HG03039 (cell line): ENCODE measurements around the gene CXorf49.
"Not testable (repeated sequence)": the region's sequence is repeated elsewhere in the genome, so short reads cannot be mapped to it uniquely, and the experiment has no call there.

Experiments
- ATAC-seq: cut with Tn5 transposase; IDR thresholded peaks from one replicate; pipeline ENCODE4 v1.9.1; 2021; ENCODE audit warnings: mild to moderate bottlenecking, moderate library complexity; ENCODE audit not compliant: unreplicated experiment

The CXorf49 gene

GRCh38 chrX:71718185-71718584 is at the start of gene CXorf49:
TSS of gene CXorf49 (minus strand) at chrX:71718285. CDS start at chrX:71718151, 134 bp downstream.
- ATAC-seq, result not testable (repeated sequence)

GRCh38 chrX:71767134-71767533 is 49.0 kb upstream of the CXorf49 start:
- ATAC-seq, result not testable (repeated sequence)

GRCh38 chrX:71765613-71766012 is 47.5 kb upstream of the CXorf49 start:
- ATAC-seq, result not testable (repeated sequence)

GRCh38 chrX:71764832-71765231 is 46.7 kb upstream of the CXorf49 start:
- not testable (repeated sequence) for ATAC-seq

GRCh38 chrX:71763049-71763448 is 45.0 kb upstream of the CXorf49 start, which contains the start of gene CXorf49B:
TSS of gene CXorf49B (plus strand) at chrX:71763349. CDS start at chrX:71763424, 75 bp downstream.
- not testable (repeated sequence) for ATAC-seq

GRCh38 chrX:71760688-71761281 is 42.7 kb upstream of the CXorf49 start:
- ATAC-seq, result not testable (repeated sequence)

- ATAC-seq, result not testable (repeated sequence)
These were observed 2.3 kb upstream of the CXorf49 start for GRCh38 chrX:71720289-71720886.

- ATAC-seq, result not testable (repeated sequence)
These were observed 1.1 kb upstream of the CXorf49 start for GRCh38 chrX:71719195-71719594.

- ATAC-seq, result not testable (repeated sequence)
These were observed 1.8 kb downstream of the CXorf49 start for GRCh38 chrX:71716323-71716722.

- ATAC-seq, result not testable (repeated sequence)
These were observed 2.5 kb downstream of the CXorf49 start for GRCh38 chrX:71715551-71715950.

GRCh38 chrX:71714064-71714463 is 4.0 kb downstream of the CXorf49 start:
- ATAC-seq, result not testable (repeated sequence)

GRCh38 chrX:71702853-71703252 is 15.2 kb downstream of the CXorf49 start:
- ATAC-seq, result not testable (repeated sequence)

- ATAC-seq, result not testable (repeated sequence)
These were observed 19.1 kb downstream of the CXorf49 start for GRCh38 chrX:71699023-71699344.

GRCh38 chrX:71698299-71699022 is 19.6 kb downstream of the CXorf49 start:
- not testable (repeated sequence) for ATAC-seq

- not testable (repeated sequence) for ATAC-seq
These were observed 20.4 kb downstream of the CXorf49 start for GRCh38 chrX:71697466-71698298.

- not testable (repeated sequence) for ATAC-seq
These were observed 21.2 kb downstream of the CXorf49 start for GRCh38 chrX:71696641-71697465.

- ATAC-seq, result no peak
These were observed 38.4 kb downstream of the CXorf49 start for GRCh38 chrX:71679575-71680207.

GRCh38 chrX:71677195-71677594 is 40.9 kb downstream of the CXorf49 start:
- not testable (repeated sequence) for ATAC-seq

GRCh38 chrX:71676068-71676795 is 41.9 kb downstream of the CXorf49 start:
- ATAC-seq, result not testable (repeated sequence)
